ENCODE data around the gene SLC6A16.

DNA sequence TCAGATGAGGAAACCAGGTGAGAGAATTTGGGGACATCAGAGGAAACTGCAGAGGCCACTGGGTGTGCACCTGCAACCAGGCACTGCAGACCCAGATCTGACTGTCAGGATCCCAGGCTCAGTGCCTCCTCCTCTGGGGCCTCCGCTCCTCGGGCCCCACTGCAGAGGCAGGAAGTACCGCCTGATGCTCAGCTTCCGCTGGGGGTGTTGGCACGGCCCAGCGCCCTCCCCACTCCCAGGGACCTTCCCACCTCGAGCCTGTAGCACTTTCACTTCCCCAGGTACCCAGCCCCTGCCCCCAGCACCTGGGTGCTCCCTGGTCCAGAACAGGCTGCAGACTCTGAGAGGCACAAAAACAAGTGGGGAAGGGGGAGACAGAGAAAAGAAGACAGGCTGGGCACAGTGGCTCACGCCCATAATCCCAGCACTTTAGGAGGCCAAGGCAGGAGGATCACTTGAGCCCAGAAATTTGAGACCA lies 8.9 kb upstream of the SLC6A16 start:
- TF ChIP-seq, protein P1, sequence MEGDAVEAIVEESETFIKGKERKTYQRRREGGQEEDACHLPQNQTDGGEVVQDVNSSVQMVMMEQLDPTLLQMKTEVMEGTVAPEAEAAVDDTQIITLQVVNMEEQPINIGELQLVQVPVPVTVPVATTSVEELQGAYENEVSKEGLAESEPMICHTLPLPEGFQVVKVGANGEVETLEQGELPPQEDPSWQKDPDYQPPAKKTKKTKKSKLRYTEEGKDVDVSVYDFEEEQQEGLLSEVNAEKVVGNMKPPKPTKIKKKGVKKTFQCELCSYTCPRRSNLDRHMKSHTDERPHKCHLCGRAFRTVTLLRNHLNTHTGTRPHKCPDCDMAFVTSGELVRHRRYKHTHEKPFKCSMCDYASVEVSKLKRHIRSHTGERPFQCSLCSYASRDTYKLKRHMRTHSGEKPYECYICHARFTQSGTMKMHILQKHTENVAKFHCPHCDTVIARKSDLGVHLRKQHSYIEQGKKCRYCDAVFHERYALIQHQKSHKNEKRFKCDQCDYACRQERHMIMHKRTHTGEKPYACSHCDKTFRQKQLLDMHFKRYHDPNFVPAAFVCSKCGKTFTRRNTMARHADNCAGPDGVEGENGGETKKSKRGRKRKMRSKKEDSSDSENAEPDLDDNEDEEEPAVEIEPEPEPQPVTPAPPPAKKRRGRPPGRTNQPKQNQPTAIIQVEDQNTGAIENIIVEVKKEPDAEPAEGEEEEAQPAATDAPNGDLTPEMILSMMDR (IDR thresholded peaks at IDR 0.05) = no peak
- no peak for TF ChIP-seq POLR2A (IDR thresholded peaks at IDR 0.05)

Measured in breast epithelium (tissue), 3 donors.